Trophoblast cell (in vitro differentiated cells and primary cell): ENCODE results near the gene DARS2.

ENCODE experiments used
- DNase-seq, 2 donors: peaks; one replicate each; pipeline ENCODE4 v3.0.0-alpha.2; 2016
- H2AFZ ChIP-seq: 2 replicates; pipeline ENCODE4 v1.6.1; 2013; ENCODE audit warnings: low read length, moderate library complexity, mild to moderate bottlenecking; ENCODE audit not compliant: insufficient read depth, poor library complexity
- H2AK5ac ChIP-seq: 2 replicates; pipeline ENCODE4 v1.6.1; 2013; ENCODE audit warnings: mild to moderate bottlenecking, low read length
- H2BK120ac ChIP-seq: 2 replicates; pipeline ENCODE4 v1.6.1; 2013; ENCODE audit warnings: low read length, mild to moderate bottlenecking, moderate library complexity; ENCODE audit not compliant: insufficient read depth, poor library complexity
- H2BK12ac ChIP-seq: 2 replicates; pipeline ENCODE4 v1.6.1; 2013; ENCODE audit warnings: mild to moderate bottlenecking, low read length, moderate library complexity
- H2BK5ac ChIP-seq: 2 replicates; pipeline ENCODE4 v1.6.1; 2013; ENCODE audit warnings: low read length, low read depth, moderate library complexity, mild to moderate bottlenecking; ENCODE audit not compliant: poor library complexity
- H3K14ac ChIP-seq: 2 replicates; pipeline ENCODE4 v1.6.1; 2013; ENCODE audit warnings: mild to moderate bottlenecking, low read length
- H3K18ac ChIP-seq: 2 replicates; pipeline ENCODE4 v1.6.1; 2013; ENCODE audit warnings: mild to moderate bottlenecking, low read length
- H3K23ac ChIP-seq: 2 replicates; pipeline ENCODE4 v1.6.1; 2013; ENCODE audit warnings: low read length
- H3K27ac ChIP-seq: 2 replicates; pipeline ENCODE4 v1.5.1; 2013; ENCODE audit warnings: low read depth, mild to moderate bottlenecking, inconsistent platforms, low read length, moderate library complexity
- H3K27me3 ChIP-seq: 2 replicates; pipeline ENCODE4 v1.6.1; 2013; ENCODE audit warnings: inconsistent platforms, mild to moderate bottlenecking, low read length, moderate library complexity; ENCODE audit not compliant: insufficient read depth
- H3K36me3 ChIP-seq, 2 experiments: 1 replicate in 1 of 2; 2 replicates in 1 of 2; pipeline ENCODE4 v1.6.1; 2013; ENCODE audit warnings: low read length in 2 of 2, mild to moderate bottlenecking in 2 of 2, moderate library complexity in 1 of 2; ENCODE audit not compliant: insufficient read depth in 2 of 2, control insufficient read depth in 1 of 2
- H3K4ac ChIP-seq: 2 replicates; pipeline ENCODE4 v1.6.1; 2013; ENCODE audit warnings: low read depth, mild to moderate bottlenecking, low read length, moderate library complexity
- H3K4me1 ChIP-seq, 2 experiments: 1 replicate in 1 of 2; 2 replicates in 1 of 2; pipeline ENCODE4 v1.6.1; 2013; ENCODE audit warnings: low read length in 2 of 2, mild to moderate bottlenecking in 2 of 2, moderate library complexity in 1 of 2; ENCODE audit not compliant: insufficient read depth in 2 of 2, control insufficient read depth in 1 of 2
- H3K4me2 ChIP-seq: 2 replicates; pipeline ENCODE4 v1.6.1; 2013; ENCODE audit warnings: inconsistent platforms, mild to moderate bottlenecking, low read length, moderate library complexity
- H3K4me3 ChIP-seq: 2 replicates; pipeline ENCODE4 v1.5.1; 2013; ENCODE audit warnings: mild to moderate bottlenecking, low read depth, low read length, inconsistent platforms
- H3K79me1 ChIP-seq: one replicate; pipeline ENCODE4 v1.6.1; 2013; ENCODE audit warnings: low read length
- H3K79me2 ChIP-seq: 2 replicates; pipeline ENCODE4 v1.6.1; 2013; ENCODE audit warnings: low read length, mild to moderate bottlenecking; ENCODE audit not compliant: control insufficient read depth, insufficient read depth, poor library complexity
- H3K9ac ChIP-seq: 2 replicates; pipeline ENCODE4 v1.6.1; 2013; ENCODE audit warnings: mild to moderate bottlenecking, low read length
- H3K9me3 ChIP-seq: 2 replicates; pipeline ENCODE4 v1.6.1; 2013; ENCODE audit warnings: low read depth, mild to moderate bottlenecking, control low read depth, inconsistent platforms, low read length; ENCODE audit not compliant: insufficient read depth
- H4K12ac ChIP-seq: 2 replicates; pipeline ENCODE4 v1.6.1; 2013; ENCODE audit warnings: low read depth, mild to moderate bottlenecking, low read length, moderate library complexity
- H4K8ac ChIP-seq: 2 replicates; pipeline ENCODE4 v1.6.1; 2013; ENCODE audit warnings: low read depth, mild to moderate bottlenecking, low read length, moderate library complexity
- H4K91ac ChIP-seq: one replicate; pipeline ENCODE4 v1.6.1; 2013; ENCODE audit warnings: low read depth, mild to moderate bottlenecking, low read length, moderate library complexity
- WGBS: extraction: QIAGEN DNeasy Blood & Tissue Kit; methylation state at CpG from one replicate; pipeline ENCODE4 v1.1.7; 2013; ENCODE audit warnings: missing lambda C conversion rate; ENCODE audit not compliant: insufficient read length, insufficient coverage; ENCODE audit errors: extremely low coverage; 5-methylcytosine and 5-hydroxymethylcytosine counted together

The DARS2 gene

DNA sequence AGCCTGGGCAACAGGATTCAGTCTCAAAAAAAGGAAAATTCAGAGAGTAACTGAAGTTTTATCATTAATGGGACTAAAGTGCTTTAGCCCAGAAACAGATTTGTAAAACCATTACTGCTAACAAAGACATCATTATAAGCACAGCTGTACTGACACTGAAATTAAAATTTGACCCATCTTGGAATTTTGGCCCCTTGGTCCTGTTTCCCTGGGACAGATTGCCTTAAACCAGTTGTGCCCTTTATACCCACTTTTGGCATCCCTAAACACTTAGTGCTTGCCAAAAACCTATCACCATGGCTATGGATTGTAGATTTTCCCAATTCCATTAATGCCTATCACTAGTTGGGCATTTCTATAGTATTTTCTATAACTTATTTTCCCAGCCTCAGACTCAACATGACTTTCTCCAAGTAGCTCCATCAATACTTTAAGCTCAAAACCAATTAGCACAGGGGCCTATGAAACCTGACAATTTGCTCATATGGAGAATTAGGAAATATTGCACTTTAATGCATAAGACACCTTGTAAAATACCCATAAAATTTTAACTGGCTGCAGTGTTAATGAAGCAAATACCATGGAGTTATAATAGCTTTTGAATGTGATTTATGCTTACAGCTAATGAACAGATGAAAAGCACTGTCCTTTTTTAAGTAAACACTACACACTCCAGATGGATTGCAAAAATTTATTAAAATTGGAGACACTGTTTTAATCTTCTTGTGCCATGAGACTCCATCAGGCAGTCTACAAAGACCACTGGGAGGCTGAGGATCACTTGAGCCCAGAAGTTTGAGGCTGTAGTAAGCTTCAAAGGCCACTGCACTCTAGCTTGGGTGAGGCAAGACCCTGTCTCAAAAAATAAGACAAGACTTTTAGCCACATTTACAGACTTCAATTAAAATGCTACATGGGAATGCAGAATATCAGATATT is 39.0 kb downstream of the DARS2 start:
- no peak overlapping the region for H2AFZ ChIP-seq
- H2BK5ac ChIP-seq: no peak overlapping the region
- no peak overlapping the region for H3K18ac ChIP-seq
- H3K4me2 ChIP-seq: no peak overlapping the region
- H3K4me1 ChIP-seq: no peaks in the 10 kb centered on the region
- H3K9me3 ChIP-seq: no peaks in the 10 kb centered on the region
- H4K91ac ChIP-seq: no peak overlapping the region
- DNase-seq: no peak
- H3K79me1 ChIP-seq: peaks cover 10% of the 10 kb centered on the region
- peaks cover 13 to 25% of the 10 kb centered on the region in 2 experiments for H3K36me3 ChIP-seq
- H3K23ac ChIP-seq: no peak overlapping the region
- no peak overlapping the region for H4K12ac ChIP-seq
- peaks cover 10% of the 10 kb centered on the region for H3K79me2 ChIP-seq
- no peak overlapping the region for H4K8ac ChIP-seq
- no peak overlapping the region for H2AK5ac ChIP-seq
- no peak overlapping the region for H3K4me3 ChIP-seq
- no peak overlapping the region for H2BK12ac ChIP-seq
- H3K27ac ChIP-seq: no peak overlapping the region
- H3K14ac ChIP-seq: no peak overlapping the region
- no peaks in the 10 kb centered on the region for H3K27me3 ChIP-seq
- no peak overlapping the region for H3K9ac ChIP-seq
- no peak overlapping the region for H3K4ac ChIP-seq
- no peak overlapping the region for H2BK120ac ChIP-seq

DNA sequence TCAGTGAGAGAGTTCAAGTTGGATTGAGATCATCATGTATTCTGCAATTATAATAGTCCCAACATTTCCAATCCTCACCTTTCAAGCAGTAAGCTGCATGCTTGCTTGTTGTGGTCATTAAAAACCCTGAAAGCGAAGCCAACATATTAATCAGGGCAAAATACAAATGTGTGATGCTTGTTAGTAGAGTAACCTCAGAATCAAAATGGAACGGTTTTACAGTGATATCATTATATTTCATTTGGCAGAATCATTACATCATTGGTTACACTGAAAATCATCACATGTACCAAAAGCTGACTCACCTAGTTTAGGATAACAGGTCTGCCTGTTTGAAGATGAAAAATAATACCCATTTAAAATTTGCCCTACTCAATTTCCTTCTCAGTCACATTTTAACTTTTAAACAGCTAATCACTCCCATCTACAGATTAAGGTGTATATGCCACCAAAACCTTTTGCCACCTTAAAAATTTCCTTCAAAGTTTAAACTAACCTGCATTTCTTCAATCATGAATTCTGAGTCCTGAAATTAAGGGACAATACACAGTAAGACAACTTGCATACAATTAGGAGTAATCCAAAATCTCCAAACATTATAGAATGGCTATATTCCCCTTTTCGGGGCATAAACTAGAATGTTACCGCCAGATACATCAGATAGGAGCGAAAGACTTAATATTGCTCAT is 39.9 kb downstream of the DARS2 start:
- H3K27me3 ChIP-seq: no peaks in the 10 kb centered on the region
- no peak overlapping the region for H4K12ac ChIP-seq
- H3K36me3 ChIP-seq: peaks cover 13 to 25% of the 10 kb centered on the region in 2 experiments
- H3K79me1 ChIP-seq: peaks cover 14% of the 10 kb centered on the region
- no peak overlapping the region for H3K23ac ChIP-seq
- H2BK12ac ChIP-seq: no peak overlapping the region
- H2AFZ ChIP-seq: no peak overlapping the region
- no peak for DNase-seq
- no peak overlapping the region for H3K14ac ChIP-seq
- H3K4ac ChIP-seq: no peak overlapping the region
- no peak overlapping the region for H2BK120ac ChIP-seq
- peak overlapping the region; percentile 15 for H3K4me2 ChIP-seq
- H3K79me2 ChIP-seq: peaks cover 12% of the 10 kb centered on the region
- no peak overlapping the region for H3K4me3 ChIP-seq
- H4K91ac ChIP-seq: no peak overlapping the region
- no peak overlapping the region for H4K8ac ChIP-seq
- H3K4me1 ChIP-seq: no peaks in the 10 kb centered on the region
- H2AK5ac ChIP-seq: no peak overlapping the region
- no peak overlapping the region for H3K27ac ChIP-seq
- no peak overlapping the region for H3K18ac ChIP-seq
- no CpG with 5 or more reads among the region's 5 CpGs for WGBS
- no peak overlapping the region for H2BK5ac ChIP-seq
- H3K9ac ChIP-seq: no peak overlapping the region
- no peaks in the 10 kb centered on the region for H3K9me3 ChIP-seq

DNA sequence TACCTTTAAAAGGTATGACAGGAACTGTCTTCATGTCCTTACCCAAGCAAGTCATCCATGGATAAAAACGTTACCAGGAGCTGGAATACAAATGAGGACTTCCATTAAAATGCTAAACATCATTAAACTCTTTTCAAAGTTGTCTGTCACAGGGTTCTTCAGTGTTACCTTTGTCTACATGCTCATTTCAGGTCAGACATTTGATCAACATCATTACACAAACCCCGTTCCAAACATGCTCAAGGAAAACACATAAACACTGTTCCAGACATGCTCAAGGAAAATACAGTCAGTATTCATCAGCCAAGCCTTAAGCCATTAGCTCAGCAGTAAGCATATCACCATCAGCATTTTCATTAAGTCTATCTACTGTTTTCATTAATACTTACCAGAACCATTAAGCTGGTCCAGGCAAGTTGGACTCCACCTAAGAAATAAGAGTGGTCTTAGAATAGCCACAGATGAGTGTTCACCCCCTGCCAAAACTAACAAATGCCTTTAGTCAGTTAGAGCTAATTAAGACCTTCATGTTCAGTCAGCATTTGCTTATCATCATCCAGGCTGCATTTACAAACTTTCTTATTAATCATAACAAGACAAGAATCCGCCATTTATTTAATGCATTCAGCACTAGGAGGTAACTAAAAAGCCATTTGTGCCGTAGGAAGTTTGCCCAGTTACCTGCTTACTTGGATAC is 41.1 kb downstream of the DARS2 start:
- no peak overlapping the region for H2AK5ac ChIP-seq
- H2BK5ac ChIP-seq: no peak overlapping the region
- no peak overlapping the region for H3K14ac ChIP-seq
- H4K91ac ChIP-seq: no peak overlapping the region
- no peak for DNase-seq
- H2BK12ac ChIP-seq: no peak overlapping the region
- no peak overlapping the region for H3K4ac ChIP-seq
- no peak overlapping the region for H3K18ac ChIP-seq
- H4K12ac ChIP-seq: no peak overlapping the region
- H3K79me1 ChIP-seq: peaks cover 14% of the 10 kb centered on the region
- no peak overlapping the region for H3K9ac ChIP-seq
- H3K4me3 ChIP-seq: no peak overlapping the region
- no peaks in the 10 kb centered on the region for H3K9me3 ChIP-seq
- no peak overlapping the region for H4K8ac ChIP-seq
- peak overlapping the region; percentile 74 for H3K4me2 ChIP-seq
- H2BK120ac ChIP-seq: no peak overlapping the region
- H3K27ac ChIP-seq: peak overlapping the region; percentile 2
- H3K27me3 ChIP-seq: no peaks in the 10 kb centered on the region
- no CpG with 5 or more reads among the region's 4 CpGs for WGBS
- no peak overlapping the region for H3K23ac ChIP-seq
- no peaks in the 10 kb centered on the region for H3K4me1 ChIP-seq
- H3K36me3 ChIP-seq: peaks cover 17 to 31% of the 10 kb centered on the region in 2 experiments
- H3K79me2 ChIP-seq: peaks cover 12% of the 10 kb centered on the region
- no peak overlapping the region for H2AFZ ChIP-seq

DNA sequence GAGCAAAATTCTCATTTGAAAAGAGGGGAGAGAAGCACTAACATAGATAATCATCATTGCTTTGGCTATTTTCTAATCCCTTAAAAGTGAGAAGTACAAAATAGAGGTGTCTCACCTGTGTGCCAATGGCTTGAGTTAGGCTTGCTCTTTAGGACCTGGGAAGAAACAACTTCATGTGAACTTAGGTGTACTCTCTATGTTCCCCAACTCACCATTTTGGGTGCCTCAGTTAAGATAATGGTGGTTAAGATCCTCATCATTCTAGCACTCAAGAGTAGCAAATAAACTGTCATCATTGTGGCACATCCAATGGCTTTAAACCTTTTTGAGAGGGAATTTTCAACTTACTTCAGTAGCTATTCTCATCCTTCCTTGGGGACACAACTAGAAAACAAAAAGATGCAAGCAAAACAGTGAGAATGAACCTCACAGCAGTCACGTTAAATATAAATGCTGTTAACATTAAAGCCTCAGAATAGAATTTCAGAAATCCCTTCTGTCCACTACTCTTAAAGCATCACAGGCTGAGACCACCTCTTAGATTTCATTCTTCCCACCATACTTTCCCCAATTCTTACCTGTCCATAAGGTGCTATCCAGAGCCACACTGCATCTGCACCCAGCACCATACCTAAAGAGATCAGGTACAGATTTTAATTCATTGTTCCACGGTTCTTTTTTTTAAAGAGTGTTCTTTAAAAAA is 42.1 kb downstream of the DARS2 start:
- Histone ChIP-seq H4K12ac (no peak overlapping the region), H2AFZ (no peak overlapping the region), H2BK120ac (no peak overlapping the region), H2AK5ac (no peak overlapping the region), H3K79me2 (peaks cover 12% of the 10 kb centered on the region), H3K79me1 (peaks cover 14% of the 10 kb centered on the region), H2BK5ac (no peak overlapping the region), H3K4me3 (no peak overlapping the region), H2BK12ac (no peak overlapping the region), H3K4me1 (no peaks in the 10 kb centered on the region), H3K9me3 (no peaks in the 10 kb centered on the region), H3K4ac (peak overlapping the region; percentile 76), H4K8ac (no peak overlapping the region), H3K14ac (no peak overlapping the region), H3K23ac (no peak overlapping the region), H3K18ac (no peak overlapping the region), H3K36me3 (peaks cover 18 to 34% of the 10 kb centered on the region in 2 experiments), H3K4me2 (peak overlapping the region; percentile 74), H3K27me3 (no peaks in the 10 kb centered on the region), H3K9ac (peak overlapping the region; percentile 72), H4K91ac (no peak overlapping the region), H3K27ac (peak overlapping the region; percentile 55)
- no CpG with 5 or more reads among the region's 2 CpGs for WGBS
- no peak for DNase-seq
